ENCODE measurements around the gene CUBN. TPM values are rescaled to one million over a fixed set of nuclear protein-coding genes. Genes with fewer than 3 reads are reported as not detected.

The CUBN gene
- total and polyA plus RNA-seq, 2 experiments from 2014 or later: 0.41 to 0.65 TPM

- Histone ChIP-seq H3K9ac (no peak overlapping the region), H3K4me1 (ENCODE audit: insufficient read depth) (no peaks in the 10 kb centered on the region), H3K27me3 (replicated peaks; ENCODE audit: insufficient read depth) (no peaks in the 10 kb centered on the region), H3K4me2 (ENCODE audit: unreplicated experiment) (no peak overlapping the region), H4K20me1 (ENCODE audit: insufficient read depth) (no peaks in the 10 kb centered on the region), H3K9me2 (ENCODE audit: insufficient read depth) (no peaks in the 10 kb centered on the region), H3K36me3 (ENCODE audit: low read depth) (no peaks in the 10 kb centered on the region), H3K27ac (no peak overlapping the region), H3F3A (ENCODE audit: insufficient read depth) (no peaks in the 10 kb centered on the region), H3K79me2 (ENCODE audit: insufficient read depth) (no peaks in the 10 kb centered on the region), H2AFZ (no peak overlapping the region), H3K9me3 (ENCODE audit: low read depth) (no peaks in the 10 kb centered on the region), H3K4me3 (no peak overlapping the region)
- no peak for TF ChIP-seq EZH2 (IDR thresholded peaks at IDR 0.05; ENCODE audit: insufficient read depth, poor library complexity, severe bottlenecking)
- TF ChIP-seq EZH2phosphoT487 (IDR thresholded peaks at IDR 0.05; ENCODE audit: insufficient read depth, low read depth): no peak
- in situ Hi-C loops (cut with MboI): no loop called here
- DNase-seq: no peak
- 93 to 100% methylated on average over 2 of the region's 2 CpGs for WGBS, 2 experiments (ENCODE audit: low coverage in 1 of 2, low lambda C conversion rate in 2 of 2, missing lambda C conversion rate in 2 of 2)
Measured at GRCh38 chr10:17162828-17163227, 33.2 kb upstream of the CUBN start.

- H3F3A ChIP-seq (ENCODE audit: insufficient read depth): no peaks in the 10 kb centered on the region
- no peaks in the 10 kb centered on the region for H3K4me1 ChIP-seq (ENCODE audit: insufficient read depth)
- no peak for TF ChIP-seq EZH2 (IDR thresholded peaks at IDR 0.05; ENCODE audit: insufficient read depth, poor library complexity, severe bottlenecking)
- no peak for TF ChIP-seq EZH2phosphoT487 (IDR thresholded peaks at IDR 0.05; ENCODE audit: insufficient read depth, low read depth)
- H3K4me2 ChIP-seq (ENCODE audit: unreplicated experiment): no peak overlapping the region
- no peaks in the 10 kb centered on the region for H4K20me1 ChIP-seq (ENCODE audit: insufficient read depth)
- H3K9me3 ChIP-seq (ENCODE audit: low read depth): no peaks in the 10 kb centered on the region
- H3K27ac ChIP-seq: no peak overlapping the region
- no peaks in the 10 kb centered on the region for H3K79me2 ChIP-seq (ENCODE audit: insufficient read depth)
- no peaks in the 10 kb centered on the region for H3K9me2 ChIP-seq (ENCODE audit: insufficient read depth)
- no peaks in the 10 kb centered on the region for H3K36me3 ChIP-seq (ENCODE audit: low read depth)
- WGBS, 2 experiments (ENCODE audit: low coverage in 1 of 2, low lambda C conversion rate in 2 of 2, missing lambda C conversion rate in 2 of 2): 58 to 63% methylated on average over 3 of the region's 3 CpGs
- H3K27me3 ChIP-seq (replicated peaks; ENCODE audit: insufficient read depth): no peaks in the 10 kb centered on the region
- H3K4me3 ChIP-seq: no peak overlapping the region
- no peak for DNase-seq
- H3K9ac ChIP-seq: no peak overlapping the region
- in situ Hi-C loops (cut with MboI): no loop called here
- H2AFZ ChIP-seq: no peak overlapping the region
Measured at GRCh38 chr10:17161775-17162174, 32.2 kb upstream of the CUBN start.

- H3K79me2 ChIP-seq (ENCODE audit: insufficient read depth): no peaks in the 10 kb centered on the region
- H2AFZ ChIP-seq: no peak overlapping the region
- H3K9me2 ChIP-seq (ENCODE audit: insufficient read depth): no peaks in the 10 kb centered on the region
- H3K27ac ChIP-seq: no peak overlapping the region
- in situ Hi-C loops (cut with MboI): no loop called here
- no peak overlapping the region for H3K4me3 ChIP-seq
- H3K9ac ChIP-seq: no peak overlapping the region
- no peak for DNase-seq
- H3K9me3 ChIP-seq (ENCODE audit: low read depth): no peaks in the 10 kb centered on the region
- no peaks in the 10 kb centered on the region for H3K4me1 ChIP-seq (ENCODE audit: insufficient read depth)
- no peaks in the 10 kb centered on the region for H3F3A ChIP-seq (ENCODE audit: insufficient read depth)
- no peak overlapping the region for H3K4me2 ChIP-seq (ENCODE audit: unreplicated experiment)
- TF ChIP-seq EZH2 (IDR thresholded peaks at IDR 0.05; ENCODE audit: insufficient read depth, poor library complexity, severe bottlenecking) (no peak), EZH2phosphoT487 (IDR thresholded peaks at IDR 0.05; ENCODE audit: insufficient read depth, low read depth) (no peak)
- no peaks in the 10 kb centered on the region for H3K36me3 ChIP-seq (ENCODE audit: low read depth)
- H3K27me3 ChIP-seq (replicated peaks; ENCODE audit: insufficient read depth): no peaks in the 10 kb centered on the region
- H4K20me1 ChIP-seq (ENCODE audit: insufficient read depth): no peaks in the 10 kb centered on the region
- 48% methylated on average over 2 of the region's 2 CpGs for WGBS, 2 experiments (ENCODE audit: low coverage in 1 of 2, low lambda C conversion rate in 2 of 2, missing lambda C conversion rate in 2 of 2)
Measured at GRCh38 chr10:17157024-17157423, 27.4 kb upstream of the CUBN start.

GRCh38 chr10:17155826-17156225 is 26.2 kb upstream of the CUBN start:
- DNase-seq: no peak
- no peaks in the 10 kb centered on the region for H3K9me2 ChIP-seq (ENCODE audit: insufficient read depth)
- no peaks in the 10 kb centered on the region for H3K79me2 ChIP-seq (ENCODE audit: insufficient read depth)
- no peaks in the 10 kb centered on the region for H3K4me1 ChIP-seq (ENCODE audit: insufficient read depth)
- H3K36me3 ChIP-seq (ENCODE audit: low read depth): no peaks in the 10 kb centered on the region
- no peaks in the 10 kb centered on the region for H3F3A ChIP-seq (ENCODE audit: insufficient read depth)
- no peak overlapping the region for H3K9ac ChIP-seq
- TF ChIP-seq EZH2 (IDR thresholded peaks at IDR 0.05; ENCODE audit: insufficient read depth, poor library complexity, severe bottlenecking) (no peak), EZH2phosphoT487 (IDR thresholded peaks at IDR 0.05; ENCODE audit: insufficient read depth, low read depth) (no peak)
- no peak overlapping the region for H2AFZ ChIP-seq
- no peak overlapping the region for H3K4me3 ChIP-seq
- no peaks in the 10 kb centered on the region for H4K20me1 ChIP-seq (ENCODE audit: insufficient read depth)
- H3K27me3 ChIP-seq (replicated peaks; ENCODE audit: insufficient read depth): no peaks in the 10 kb centered on the region
- no peak overlapping the region for H3K4me2 ChIP-seq (ENCODE audit: unreplicated experiment)
- H3K27ac ChIP-seq: no peak overlapping the region
- in situ Hi-C loops (cut with MboI): no loop called here
- H3K9me3 ChIP-seq (ENCODE audit: low read depth): no peaks in the 10 kb centered on the region

GRCh38 chr10:17154116-17154515 is 24.5 kb upstream of the CUBN start:
- Histone ChIP-seq H3K27ac (no peak overlapping the region), H3K4me3 (no peak overlapping the region), H3K27me3 (replicated peaks; ENCODE audit: insufficient read depth) (no peaks in the 10 kb centered on the region), H3K79me2 (ENCODE audit: insufficient read depth) (no peaks in the 10 kb centered on the region), H3K4me1 (ENCODE audit: insufficient read depth) (no peaks in the 10 kb centered on the region), H2AFZ (no peak overlapping the region), H3K9me2 (ENCODE audit: insufficient read depth) (no peaks in the 10 kb centered on the region), H3K9me3 (ENCODE audit: low read depth) (no peaks in the 10 kb centered on the region), H3K4me2 (ENCODE audit: unreplicated experiment) (no peak overlapping the region), H3K9ac (no peak overlapping the region), H4K20me1 (ENCODE audit: insufficient read depth) (no peaks in the 10 kb centered on the region), H3K36me3 (ENCODE audit: low read depth) (no peaks in the 10 kb centered on the region), H3F3A (ENCODE audit: insufficient read depth) (no peaks in the 10 kb centered on the region)
- in situ Hi-C loops (cut with MboI): no loop called here
- DNase-seq: no peak
- no peak for TF ChIP-seq EZH2phosphoT487 (IDR thresholded peaks at IDR 0.05; ENCODE audit: insufficient read depth, low read depth)
- TF ChIP-seq EZH2 (IDR thresholded peaks at IDR 0.05; ENCODE audit: insufficient read depth, poor library complexity, severe bottlenecking): no peak
